Suprapubic skin (tissue), 4 donors: Measurements from ENCODE around the gene BANP. TPM values are rescaled to one million over a fixed set of nuclear protein-coding genes. Genes with fewer than 3 reads are reported as not detected.

Source experiments
- DNase-seq, 2 donors: peaks; one replicate each; pipeline ENCODE4 v3.0.0-alpha.2; 2019; ENCODE audit warnings: low spot score in 2 of 2
- H3K27ac ChIP-seq: fragments of 200-600 bp; sonication (generic); one replicate; pipeline ENCODE4 v1.5.1; 2019
- H3K27me3 ChIP-seq: fragments of 200-600 bp; sonication (generic); one replicate; pipeline ENCODE4 v1.5.1; 2019
- H3K36me3 ChIP-seq: fragments of 200-600 bp; sonication (generic); one replicate; pipeline ENCODE4 v1.5.1; 2019
- H3K4me1 ChIP-seq: fragments of 200-600 bp; sonication (generic); one replicate; pipeline ENCODE4 v1.5.1; 2019
- H3K4me3 ChIP-seq: fragments of 200-600 bp; sonication (generic); one replicate; pipeline ENCODE4 v1.5.1; 2019; ENCODE audit warnings: mild to moderate bottlenecking
- H3K9me3 ChIP-seq: fragments of 200-600 bp; sonication (generic); one replicate; pipeline ENCODE4 v1.5.1; 2019
- EP300 ChIP-seq: sonication (generic); formaldehyde crosslinking; IDR thresholded peaks from one replicate; pipeline ENCODE4 v1.6.1; 2017; ENCODE audit warnings: antibody characterized with exemption
- POLR2A ChIP-seq, 2 donors: fragments of 450-650 bp; IDR thresholded peaks; one replicate each; pipeline ENCODE4 v1.6.1; 2017; ENCODE audit warnings: antibody characterized with exemption in 2 of 2, mild to moderate bottlenecking in 2 of 2, moderate library complexity in 2 of 2
- POLR2AphosphoS5 ChIP-seq, 3 donors: sonication (generic); formaldehyde crosslinking; IDR thresholded peaks; one replicate each; pipeline ENCODE4 v1.6.1; 2017; ENCODE audit warnings: antibody characterized with exemption in 3 of 3
- WGBS: methylation state at CpG from one replicate; pipeline ENCODE4 v1.1.5; 2018; 5-methylcytosine and 5-hydroxymethylcytosine counted together
- total RNA-seq, 4 donors: library from RNA; depleted of rRNA; stranded (reverse); fragments of >200 nt; gene quantifications; one replicate each; pipeline ENCODE4 v1.1.0, GENCODE V29; 2016
- TF ChIP-seq, protein P1 (sequence below), 2 donors: fragments of 200-600 bp in 1 of 2; fragments of 450-650 bp in 1 of 2; sonication (generic) in 1 of 2; IDR thresholded peaks; one replicate each; pipeline ENCODE4 v1.5.1; 2016 to 2019; ENCODE audit warnings: antibody characterized with exemption in 2 of 2, mild to moderate bottlenecking in 1 of 2, moderate library complexity in 1 of 2

The BANP gene
- total RNA-seq, 4 donors from 2014 or later, result 24.9 to 40.1 (median 26.5) TPM

DNA sequence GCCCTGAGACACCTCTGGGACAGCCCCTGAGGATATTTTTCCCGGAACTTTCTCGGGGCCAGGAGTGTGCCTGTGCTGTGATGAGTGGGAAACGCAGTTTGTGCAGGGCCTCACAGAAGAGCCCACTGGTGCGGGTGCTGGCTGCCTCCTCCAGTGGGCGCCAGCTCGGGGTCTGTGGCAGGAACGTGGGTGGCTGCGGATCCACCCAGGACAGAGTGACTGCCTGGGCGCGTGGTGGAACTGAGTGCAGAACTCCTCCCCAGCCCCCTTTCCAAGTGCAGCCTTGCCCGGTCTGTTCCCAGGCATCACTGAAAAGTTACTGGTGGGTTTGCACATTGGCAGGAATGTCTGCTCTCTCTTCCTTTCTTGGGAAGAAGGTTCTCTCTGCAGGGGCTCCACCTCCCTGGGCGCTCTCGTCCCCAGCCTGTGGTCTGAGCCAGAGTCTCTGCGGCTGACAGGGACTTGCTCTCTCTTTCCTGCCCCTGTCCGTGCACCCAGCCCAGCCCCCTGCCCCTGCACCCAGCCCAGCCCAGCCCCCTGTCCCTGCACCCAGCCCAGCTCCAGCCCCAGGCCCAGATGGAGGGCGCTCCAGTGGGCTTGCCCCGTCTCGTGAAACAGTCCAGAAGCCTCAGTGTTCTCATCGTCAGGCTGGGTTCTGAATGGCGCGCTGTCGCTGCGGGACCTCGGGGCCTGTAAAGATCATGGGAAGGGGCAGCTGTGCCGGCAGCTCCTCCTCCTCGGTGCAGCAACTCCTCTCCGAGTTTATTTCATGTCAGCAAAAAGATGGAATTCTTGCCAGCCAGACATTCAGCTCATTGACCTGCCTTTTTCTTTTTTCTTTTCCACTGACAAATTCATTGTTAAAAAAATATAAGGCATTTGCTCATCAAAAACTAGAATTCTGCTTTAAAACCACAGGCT, 117.5 kb downstream of the BANP start:
- Histone ChIP-seq H3K9me3 (no peaks in the 10 kb centered on the region), H3K36me3 (peaks cover 51% of the 10 kb centered on the region), H3K27ac (no peak overlapping the region), H3K4me1 (peaks cover 9% of the 10 kb centered on the region), H3K4me3 (no peak overlapping the region), H3K27me3 (no peaks in the 10 kb centered on the region)
- peak in 1 of 2 donors; percentile 45 for DNase-seq
- WGBS, result 71% methylated on average over 18 of the region's 27 CpGs
- TF ChIP-seq EP300, result no peak
- TF ChIP-seq, protein P1, sequence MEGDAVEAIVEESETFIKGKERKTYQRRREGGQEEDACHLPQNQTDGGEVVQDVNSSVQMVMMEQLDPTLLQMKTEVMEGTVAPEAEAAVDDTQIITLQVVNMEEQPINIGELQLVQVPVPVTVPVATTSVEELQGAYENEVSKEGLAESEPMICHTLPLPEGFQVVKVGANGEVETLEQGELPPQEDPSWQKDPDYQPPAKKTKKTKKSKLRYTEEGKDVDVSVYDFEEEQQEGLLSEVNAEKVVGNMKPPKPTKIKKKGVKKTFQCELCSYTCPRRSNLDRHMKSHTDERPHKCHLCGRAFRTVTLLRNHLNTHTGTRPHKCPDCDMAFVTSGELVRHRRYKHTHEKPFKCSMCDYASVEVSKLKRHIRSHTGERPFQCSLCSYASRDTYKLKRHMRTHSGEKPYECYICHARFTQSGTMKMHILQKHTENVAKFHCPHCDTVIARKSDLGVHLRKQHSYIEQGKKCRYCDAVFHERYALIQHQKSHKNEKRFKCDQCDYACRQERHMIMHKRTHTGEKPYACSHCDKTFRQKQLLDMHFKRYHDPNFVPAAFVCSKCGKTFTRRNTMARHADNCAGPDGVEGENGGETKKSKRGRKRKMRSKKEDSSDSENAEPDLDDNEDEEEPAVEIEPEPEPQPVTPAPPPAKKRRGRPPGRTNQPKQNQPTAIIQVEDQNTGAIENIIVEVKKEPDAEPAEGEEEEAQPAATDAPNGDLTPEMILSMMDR (IDR thresholded peaks at IDR 0.05), result no peak
- no peak for TF ChIP-seq POLR2A (IDR thresholded peaks at IDR 0.05)
- TF ChIP-seq POLR2AphosphoS5 (IDR thresholded peaks at IDR 0.05), result no peak

DNA sequence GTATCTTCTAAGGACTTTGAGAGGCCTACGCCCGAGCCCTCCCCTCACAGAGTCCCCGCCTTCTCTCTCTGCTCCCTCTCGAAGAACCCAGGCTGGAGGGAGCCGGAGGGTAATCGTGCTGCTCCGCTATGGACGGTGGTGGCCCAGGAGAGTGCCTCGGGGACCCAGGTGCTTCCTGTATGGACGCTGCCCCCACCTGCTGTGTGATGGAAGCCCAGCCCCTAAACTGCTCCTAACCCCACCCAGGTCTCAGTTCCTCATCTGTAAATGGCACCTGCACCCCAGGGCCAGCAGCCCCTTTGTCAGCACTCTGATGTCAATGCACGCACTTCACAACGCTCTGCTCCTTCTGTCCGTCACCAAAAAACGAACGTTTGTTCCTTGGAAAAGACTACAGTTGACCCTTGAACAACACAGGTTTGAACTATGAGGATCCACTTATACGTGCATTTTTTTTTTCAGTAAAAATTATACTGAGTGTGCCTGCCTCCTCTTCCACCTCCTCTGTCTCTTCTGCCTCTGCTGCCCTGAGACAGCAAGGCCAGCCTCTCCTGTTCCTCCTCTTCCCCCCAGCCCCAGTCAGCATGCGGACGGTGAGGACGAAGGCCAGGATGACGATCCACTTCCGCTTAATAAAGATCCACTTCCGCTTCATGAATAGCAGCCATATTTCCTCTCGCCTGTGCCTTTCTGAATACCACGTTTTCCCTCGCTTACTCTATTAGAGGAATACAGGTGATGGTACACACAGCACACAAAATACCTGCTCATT, 118.3 kb downstream of the BANP start:
- no peak overlapping the region for H3K27ac ChIP-seq
- H3K9me3 ChIP-seq, result no peaks in the 10 kb centered on the region
- WGBS, result 78% methylated on average over 25 of the region's 25 CpGs
- H3K4me1 ChIP-seq, result peaks cover under 1% of the 10 kb centered on the region
- no peak overlapping the region for H3K4me3 ChIP-seq
- H3K36me3 ChIP-seq, result peaks cover 53% of the 10 kb centered on the region
- peak in 1 of 2 donors; percentile 50 for DNase-seq
- H3K27me3 ChIP-seq, result no peaks in the 10 kb centered on the region
- TF ChIP-seq EP300, result no peak
- TF ChIP-seq, protein P1 (IDR thresholded peaks at IDR 0.05), result no peak
- no peak for TF ChIP-seq POLR2AphosphoS5 (IDR thresholded peaks at IDR 0.05)

DNA sequence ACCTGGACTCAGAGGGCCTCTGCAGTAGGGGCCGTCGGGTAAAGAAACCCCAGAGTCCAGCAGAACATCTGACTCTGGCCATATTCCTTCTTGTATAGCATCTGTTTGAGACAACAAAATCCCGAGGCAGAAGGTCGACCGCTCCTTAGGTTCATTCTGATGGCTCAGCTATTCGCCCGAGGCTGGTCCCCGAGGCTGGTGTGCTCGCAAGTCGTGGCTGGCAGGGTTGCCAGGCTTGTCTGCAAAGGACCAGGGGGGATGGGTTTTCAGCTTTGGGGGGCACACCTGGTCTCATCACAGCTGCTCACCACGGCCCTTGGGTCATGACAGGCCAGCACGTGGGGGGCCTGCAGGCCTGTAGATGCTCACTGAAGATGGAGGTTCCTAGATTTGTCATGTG, 119.1 kb downstream of the BANP start:
- peak in 1 of 2 donors; percentile 33 for DNase-seq
- H3K27ac ChIP-seq, result no peak overlapping the region

DNA sequence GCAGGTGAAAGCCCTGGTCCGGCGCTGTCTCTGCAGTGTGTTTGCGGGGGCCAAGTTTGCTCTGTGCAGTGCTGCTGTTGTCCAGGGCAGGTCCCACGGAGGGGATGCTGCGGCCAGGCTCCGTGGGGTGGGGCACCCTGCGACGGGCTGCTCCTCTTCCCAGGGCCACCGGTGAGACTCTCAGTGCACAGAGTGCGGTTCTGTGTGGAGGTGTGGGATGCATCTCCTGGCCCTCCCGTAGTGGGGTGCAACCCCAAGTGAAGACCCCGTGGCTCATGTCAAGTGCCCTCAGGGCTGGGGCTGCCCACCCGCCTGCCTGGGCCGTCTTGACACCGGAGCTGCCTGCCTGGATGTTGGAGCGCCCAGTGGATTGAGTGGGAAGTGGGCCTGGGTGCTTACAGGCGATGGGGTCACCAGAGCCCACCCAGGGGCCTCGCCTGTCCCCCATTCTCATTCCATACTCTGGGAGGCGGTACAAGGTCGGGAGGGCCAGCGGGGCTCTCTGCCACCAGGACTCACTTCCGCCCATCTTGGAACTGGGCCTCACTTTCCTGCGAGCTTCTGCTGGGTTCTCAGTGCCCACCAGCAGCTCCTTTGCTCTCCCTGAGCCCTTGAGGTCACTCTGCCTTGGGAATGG, 119.9 kb downstream of the BANP start:
- Histone ChIP-seq H3K36me3 (peaks cover 53% of the 10 kb centered on the region), H3K4me1 (no peaks in the 10 kb centered on the region), H3K4me3 (no peak overlapping the region), H3K9me3 (no peaks in the 10 kb centered on the region), H3K27me3 (no peaks in the 10 kb centered on the region), H3K27ac (no peak overlapping the region)
- 96% methylated on average over 7 of the region's 23 CpGs for WGBS
- TF ChIP-seq EP300 (no peak), POLR2AphosphoS5 (IDR thresholded peaks at IDR 0.05) (no peak), POLR2A (IDR thresholded peaks at IDR 0.05) (no peak)
- TF ChIP-seq, protein P1 (IDR thresholded peaks at IDR 0.05), result no peak
- DNase-seq, result peak in 1 of 2 donors; percentile 55

More for the DNA sequence above, 119.1 kb downstream of the BANP start:
- Histone ChIP-seq H3K27me3 (no peaks in the 10 kb centered on the region), H3K9me3 (no peaks in the 10 kb centered on the region), H3K4me3 (no peak overlapping the region), H3K36me3 (peaks cover 53% of the 10 kb centered on the region), H3K4me1 (no peaks in the 10 kb centered on the region)
- TF ChIP-seq POLR2AphosphoS5 (IDR thresholded peaks at IDR 0.05), result no peak
- TF ChIP-seq, protein P1 (IDR thresholded peaks at IDR 0.05), result no peak
- TF ChIP-seq EP300, result no peak
- TF ChIP-seq POLR2A (IDR thresholded peaks at IDR 0.05), result no peak
- WGBS, result 72% methylated on average over 6 of the region's 12 CpGs
